B cell (primary cell): ENCODE measurements around the gene NT5E. TPM values are rescaled to one million over a fixed set of nuclear protein-coding genes. Genes with fewer than 3 reads are reported as not detected.

Experiments used
- ATAC-seq: fragments of 200-7000 bp; cut with Tn5 transposase; one replicate; pipeline ENCODE4 v1.10.0; 2021; ENCODE audit warnings: low read depth, mild to moderate bottlenecking, moderate number of reproducible peaks, moderate library complexity
- CTCF ChIA-PET: fragments of 350-600 bp; sonication (Branson Sonifier 250); formaldehyde crosslinking; loops from one replicate; lab custom pipeline; 2021; ENCODE audit warnings: antibody characterized with exemption, inconsistent platforms; lab: Charles Lee
- POLR2A ChIA-PET: fragments of 350-600 bp; sonication (Branson Sonifier 250); formaldehyde crosslinking; loops from one replicate; lab custom pipeline; 2021; ENCODE audit warnings: antibody characterized with exemption; lab: Charles Lee
- DNase-seq: peaks from one replicate; pipeline ENCODE4 v3.0.0; 2013
- H2AFZ ChIP-seq: 2 replicates; pipeline ENCODE4 v1.6.1; 2012; ENCODE audit warnings: mild to moderate bottlenecking, low read depth, low read length; ENCODE audit not compliant: insufficient read depth, poor library complexity, severe bottlenecking
- H3K27ac ChIP-seq, 2 donors: 1 replicate in 1 of 2; 2 replicates in 1 of 2; pipeline ENCODE4 v1.5.1; 2012 to 2013; ENCODE audit warnings: low read length in 2 of 2, mild to moderate bottlenecking in 2 of 2, moderate library complexity in 1 of 2
- H3K27me3 ChIP-seq, 4 experiments: fragments of 200-600 bp in 1 of 4; sonication (generic) in 1 of 4; replicated peaks in 1 of 4; 1 replicate in 2 of 4; 2 replicates in 2 of 4; pipeline versions ENCODE4 v1.6.1 to v1.7.0; 2013 to 2016; ENCODE audit warnings: low read length in 3 of 4, mild to moderate bottlenecking in 2 of 4, mixed read lengths in 1 of 4, moderate library complexity in 1 of 4; ENCODE audit not compliant: insufficient read depth in 4 of 4, control insufficient read depth in 3 of 4; ENCODE audit errors: control extremely low read depth in 1 of 4
- H3K36me3 ChIP-seq, 2 experiments: replicated peaks in 1 of 2; 1 replicate in 1 of 2; 2 replicates in 1 of 2; pipeline versions ENCODE4 v1.6.1 to v1.7.1; 2013; ENCODE audit warnings: low read length in 1 of 2; ENCODE audit not compliant: insufficient read depth in 2 of 2, control insufficient read depth in 1 of 2; ENCODE audit errors: control extremely low read depth in 1 of 2, extremely low read depth in 1 of 2
- H3K4me1 ChIP-seq, 2 donors: fragments of 200-600 bp in 1 of 2; sonication (generic) in 1 of 2; 1 replicate in 1 of 2; 2 replicates in 1 of 2; pipeline versions ENCODE4 v1.5.1 to v1.6.1; 2013 to 2017; ENCODE audit warnings: low read length in 2 of 2; ENCODE audit not compliant: control insufficient read depth in 2 of 2, insufficient read depth in 2 of 2
- H3K4me2 ChIP-seq: replicated peaks from 2 replicates; pipeline ENCODE3; 2012; ENCODE audit warnings: mild to moderate bottlenecking, low read depth, low read length; ENCODE audit not compliant: poor library complexity, severe bottlenecking
- H3K4me3 ChIP-seq, 5 experiments: fragments of 200-600 bp in 1 of 5; sonication (generic) in 1 of 5; 1 replicate in 3 of 5; 2 replicates in 2 of 5; pipeline versions ENCODE4 v1.5.1 to v1.7.0; 2011 to 2016; ENCODE audit warnings: low read length in 4 of 5, mild to moderate bottlenecking in 4 of 5, low read depth in 2 of 5, control low read depth in 1 of 5, moderate library complexity in 1 of 5; ENCODE audit not compliant: insufficient read depth in 1 of 5; ENCODE audit errors: control extremely low read depth in 1 of 5, extremely low read depth in 1 of 5
- H3K79me2 ChIP-seq: fragments of 200-600 bp; sonication (generic); one replicate; pipeline ENCODE4 v1.6.0; 2016; ENCODE audit warnings: low read length; ENCODE audit not compliant: control insufficient read depth, insufficient read depth
- H3K9ac ChIP-seq: fragments of 200-600 bp; sonication (generic); 2 replicates; pipeline ENCODE4 v1.6.1; 2017; ENCODE audit warnings: mild to moderate bottlenecking, low read length, moderate library complexity
- H3K9me3 ChIP-seq, 3 donors: one replicate each; pipeline versions ENCODE4 v1.6.1 to v1.7.1; 2013; ENCODE audit warnings: low read length in 2 of 3; ENCODE audit not compliant: control insufficient read depth in 2 of 3, insufficient read depth in 1 of 3; ENCODE audit errors: control extremely low read depth in 1 of 3
- H4K20me1 ChIP-seq: 2 replicates; pipeline ENCODE4 v1.6.0; 2012; ENCODE audit warnings: mild to moderate bottlenecking, low read length; ENCODE audit not compliant: insufficient read depth, control insufficient read depth, poor library complexity, severe bottlenecking
- H3K27ac Mint-ChIP-seq: one replicate; pipeline ENCODE4 v1.8.0; 2021; ENCODE audit warnings: mixed read lengths
- H3K27me3 Mint-ChIP-seq: one replicate; pipeline ENCODE4 v1.8.0; 2021; ENCODE audit warnings: mixed read lengths
- H3K4me1 Mint-ChIP-seq: one replicate; pipeline ENCODE4 v1.8.0; 2021; ENCODE audit warnings: mixed read lengths
- H3K4me3 Mint-ChIP-seq: one replicate; pipeline ENCODE4 v1.8.0; 2021; ENCODE audit warnings: mixed read lengths
- H3K9me3 Mint-ChIP-seq: one replicate; pipeline ENCODE4 v1.8.0; 2022; ENCODE audit warnings: mixed read lengths; ENCODE audit not compliant: insufficient read depth
- EZH2 ChIP-seq: IDR thresholded peaks from 2 replicates; pipeline ENCODE4 v1.6.1; 2012; ENCODE audit warnings: borderline replicate concordance, low read depth, mild to moderate bottlenecking, moderate library complexity, low read length; ENCODE audit not compliant: insufficient read depth, poor library complexity, severe bottlenecking
- WGBS: methylation state at CpG from one replicate; pipeline ENCODE4 v1.1.5; 2013; ENCODE audit warnings: missing lambda C conversion rate; ENCODE audit not compliant: insufficient coverage; 5-methylcytosine and 5-hydroxymethylcytosine counted together
- intact Hi-C: fragments of 100-400 bp; cut with micrococcal nuclease; formaldehyde crosslinking; loops from one replicate; pipeline ENCODE4 v1.10.0; 2022
- polyA plus RNA-seq: library from polyadenylated mRNA; depleted of rRNA; stranded (reverse); fragments of >200 nt; gene quantifications from 2 replicates; pipeline ENCODE4 v1.2.3, GENCODE V29; 2012
- total RNA-seq, 2 donors: library from RNA; stranded (reverse); fragments of 120-200 nt in 1 of 2; gene quantifications; 1 replicate in 1 of 2; 2 replicates in 1 of 2; pipeline versions ENCODE4 v1.2.3 to v1.2.4, GENCODE V29; 2013 to 2022
- TF ChIP-seq, protein P1 (sequence below): fragments of 200-600 bp; IDR thresholded peaks from one replicate; pipeline ENCODE4 v1.8.0; 2022; ENCODE audit warnings: antibody characterized with exemption, mild to moderate bottlenecking

NT5E gene
- total and polyA plus RNA-seq, 2 donors (not counting 1 experiment from before 2014, with no cell fraction given), result 11.6 to 23.2 TPM

DNA sequence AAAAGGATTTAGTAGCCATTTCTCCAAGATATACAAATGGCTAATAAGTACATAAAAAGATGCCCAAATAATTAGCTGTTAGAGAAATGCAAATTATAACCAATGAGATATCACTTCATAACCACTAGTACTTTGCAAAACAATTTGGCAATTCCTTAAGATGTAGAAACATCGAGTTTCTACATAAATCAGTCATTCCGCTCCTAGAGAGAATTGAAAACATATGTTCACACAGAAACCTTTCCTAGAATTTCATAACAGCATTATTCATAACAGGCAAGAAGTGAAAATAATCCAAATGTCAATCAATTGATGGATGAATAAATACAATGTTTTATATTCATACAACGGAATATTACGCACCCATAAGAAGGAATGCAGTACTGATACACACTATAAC, 20.5 kb upstream of the NT5E start:
- Mint-ChIP-seq H3K27me3 (no peaks in the 10 kb centered on the region), H3K9me3 (peaks cover 10% of the 10 kb centered on the region), H3K4me1 (no peaks in the 10 kb centered on the region), H3K27ac (no peak overlapping the region), H3K4me3 (no peak overlapping the region)
- Histone ChIP-seq H3K27me3 (no peaks in the 10 kb centered on the region), H3K4me1 (no peaks in the 10 kb centered on the region), H2AFZ (no peak overlapping the region), H3K9me3 (peaks cover 0 to 11% (median 10%) of the 10 kb centered on the region in 3 donors), H4K20me1 (no peaks in the 10 kb centered on the region), H3K36me3 (no peaks in the 10 kb centered on the region), H3K4me2 (no peak overlapping the region), H3K27ac (no peak overlapping the region), H3K9ac (no peak overlapping the region), H3K4me3 (no peak overlapping the region), H3K79me2 (no peaks in the 10 kb centered on the region)
- intact Hi-C loops, result no loop called here
- ATAC-seq, result no peak
- no CpG with 5 or more reads among the region's 4 CpGs for whole genome bisulfite sequencing
- TF ChIP-seq EZH2, result no peak
- TF ChIP-seq, protein P1, sequence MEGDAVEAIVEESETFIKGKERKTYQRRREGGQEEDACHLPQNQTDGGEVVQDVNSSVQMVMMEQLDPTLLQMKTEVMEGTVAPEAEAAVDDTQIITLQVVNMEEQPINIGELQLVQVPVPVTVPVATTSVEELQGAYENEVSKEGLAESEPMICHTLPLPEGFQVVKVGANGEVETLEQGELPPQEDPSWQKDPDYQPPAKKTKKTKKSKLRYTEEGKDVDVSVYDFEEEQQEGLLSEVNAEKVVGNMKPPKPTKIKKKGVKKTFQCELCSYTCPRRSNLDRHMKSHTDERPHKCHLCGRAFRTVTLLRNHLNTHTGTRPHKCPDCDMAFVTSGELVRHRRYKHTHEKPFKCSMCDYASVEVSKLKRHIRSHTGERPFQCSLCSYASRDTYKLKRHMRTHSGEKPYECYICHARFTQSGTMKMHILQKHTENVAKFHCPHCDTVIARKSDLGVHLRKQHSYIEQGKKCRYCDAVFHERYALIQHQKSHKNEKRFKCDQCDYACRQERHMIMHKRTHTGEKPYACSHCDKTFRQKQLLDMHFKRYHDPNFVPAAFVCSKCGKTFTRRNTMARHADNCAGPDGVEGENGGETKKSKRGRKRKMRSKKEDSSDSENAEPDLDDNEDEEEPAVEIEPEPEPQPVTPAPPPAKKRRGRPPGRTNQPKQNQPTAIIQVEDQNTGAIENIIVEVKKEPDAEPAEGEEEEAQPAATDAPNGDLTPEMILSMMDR, result no peak
- CTCF ChIA-PET, result no interaction called here
- DNase-seq, result no peak
- POLR2A ChIA-PET, result no interaction called here

GRCh38 chr6:85431271-85431670, 18.6 kb upstream of the NT5E start:
- Histone ChIP-seq H3K9me3 (peaks cover 0 to 11% (median 0%) of the 10 kb centered on the region in 3 donors), H3K27ac (no peak overlapping the region), H4K20me1 (no peaks in the 10 kb centered on the region), H2AFZ (no peak overlapping the region), H3K27me3 (no peaks in the 10 kb centered on the region), H3K36me3 (no peaks in the 10 kb centered on the region), H3K4me3 (no peak overlapping the region), H3K4me1 (no peaks in the 10 kb centered on the region), H3K79me2 (no peaks in the 10 kb centered on the region), H3K9ac (no peak overlapping the region), H3K4me2 (no peak overlapping the region)
- ChIA-PET CTCF (interaction anchor here (1.3 kb wide), 1 partner anchor 10 kb away, joined by 4 read pairs; no protein-coding TSS in a partner anchor), POLR2A (no interaction called here)
- no peak for ATAC-seq
- TF ChIP-seq, protein P1, result no peak
- TF ChIP-seq EZH2, result no peak
- intact Hi-C loops, result no loop called here
- Mint-ChIP-seq H3K27ac (no peak overlapping the region), H3K27me3 (no peaks in the 10 kb centered on the region), H3K9me3 (peaks cover 7% of the 10 kb centered on the region), H3K4me3 (no peak overlapping the region), H3K4me1 (no peaks in the 10 kb centered on the region)
- no peak for DNase-seq
- WGBS, result 100% methylated on average over 1 of the region's 3 CpGs
